GM21360 (cell line): ENCODE measurements around the gene DYSF.

Experiments used
- ATAC-seq: cut with Tn5 transposase; IDR thresholded peaks from one replicate; pipeline ENCODE4 v1.9.1; 2021; ENCODE audit warnings: mild to moderate bottlenecking, moderate library complexity; ENCODE audit not compliant: unreplicated experiment

DYSF gene

GRCh38 chr2:71564790-71565189, 111.4 kb downstream of the DYSF start:
- ATAC-seq = no peak

GRCh38 chr2:71566372-71566771, 113.0 kb downstream of the DYSF start:
- ATAC-seq = no peak

- no peak for ATAC-seq
Measured at GRCh38 chr2:71567625-71568024, 114.3 kb downstream of the DYSF start.

DNA sequence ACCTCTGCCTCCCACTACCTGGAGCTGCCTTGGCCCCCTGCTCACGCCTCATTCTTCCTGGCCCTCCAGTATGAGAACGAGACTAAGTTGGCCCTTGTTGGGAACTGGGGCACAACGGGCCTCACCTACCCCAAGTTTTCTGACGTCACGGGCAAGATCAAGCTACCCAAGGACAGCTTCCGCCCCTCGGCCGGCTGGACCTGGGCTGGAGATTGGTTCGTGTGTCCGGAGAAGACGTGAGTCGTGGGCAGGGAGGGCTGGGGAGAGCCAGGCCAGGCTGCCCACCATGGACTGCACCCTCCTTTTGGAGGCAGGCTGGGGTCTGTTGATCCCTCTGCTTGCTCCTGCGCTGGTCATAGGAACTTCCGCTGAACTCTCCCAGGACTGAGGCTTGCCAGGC, 114.7 kb downstream of the DYSF start:
- ATAC-seq = no peak

- ATAC-seq = no peak
Measured at GRCh38 chr2:71570511-71570910, 117.2 kb downstream of the DYSF start.

- no peak for ATAC-seq
Measured at GRCh38 chr2:71570951-71571460, 117.6 kb downstream of the DYSF start.

- no peak for ATAC-seq
Measured at GRCh38 chr2:71571945-71572344, 118.6 kb downstream of the DYSF start.

GRCh38 chr2:71575966-71576365, 122.6 kb downstream of the DYSF start:
- ATAC-seq = no peak

GRCh38 chr2:71576541-71576940, 123.2 kb downstream of the DYSF start:
- ATAC-seq = no peak

DNA sequence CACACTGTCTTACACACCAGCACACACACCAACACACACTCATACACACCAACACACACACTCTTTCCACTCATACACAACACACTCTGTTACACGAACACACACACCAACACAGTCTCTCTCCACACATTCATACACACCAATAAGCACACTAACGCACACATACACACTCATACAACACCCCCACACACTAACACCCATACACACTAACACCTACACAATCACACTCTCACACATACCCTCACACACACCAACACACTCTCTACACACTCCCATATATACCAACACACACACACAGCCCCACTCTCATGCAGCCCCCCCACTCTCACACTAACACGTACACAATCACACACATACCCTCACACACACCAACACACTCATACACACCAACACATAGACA, 123.8 kb downstream of the DYSF start:
- ATAC-seq = no peak

DNA sequence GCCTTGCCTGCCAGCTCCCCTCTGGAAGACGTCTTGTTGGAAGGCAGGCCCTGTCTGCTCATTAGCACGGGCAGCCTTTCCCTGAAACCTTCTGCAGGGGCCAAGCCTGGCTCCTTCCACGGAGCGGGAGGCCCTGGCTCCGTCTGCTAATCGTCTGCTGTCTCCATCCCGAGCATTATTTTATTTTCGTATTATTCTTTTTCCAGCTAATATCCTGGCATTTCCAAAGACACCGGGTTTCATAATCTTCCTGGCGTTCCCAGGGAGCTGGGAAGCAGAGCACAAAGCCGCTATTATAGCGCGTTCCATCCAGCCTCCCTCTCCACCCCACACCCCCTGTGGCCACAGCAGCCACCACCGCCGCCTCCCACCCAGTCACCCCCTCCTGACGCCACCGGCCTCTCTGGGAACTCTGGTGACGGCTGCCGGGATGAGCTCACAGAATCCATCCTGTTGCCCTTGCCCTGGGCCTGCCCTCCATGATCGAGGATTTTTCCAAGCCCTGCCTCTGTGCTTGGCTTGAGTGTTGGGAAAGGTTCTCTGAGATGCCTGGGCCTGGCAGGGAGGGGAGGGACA, 125.5 kb downstream of the DYSF start:
- no peak for ATAC-seq

DNA sequence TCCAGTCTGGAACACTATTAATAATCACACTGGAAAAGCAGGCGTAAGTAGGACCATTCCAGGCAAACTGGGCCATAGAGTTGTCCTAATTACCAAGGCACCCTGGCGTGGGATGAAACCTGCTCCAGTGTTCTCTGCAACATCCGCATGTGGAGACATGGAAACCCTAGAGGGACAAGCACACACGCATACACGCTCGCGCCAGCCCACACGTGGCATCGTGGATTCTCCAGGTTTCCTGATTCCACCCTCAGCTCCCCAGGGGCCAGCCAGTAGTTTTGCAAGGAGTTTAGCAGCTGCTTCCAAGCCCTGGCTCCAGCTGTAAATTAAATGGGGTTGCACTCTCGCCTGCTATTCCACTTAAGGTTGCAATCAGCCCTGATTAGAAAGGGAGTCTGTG, 127.7 kb downstream of the DYSF start:
- ATAC-seq = no peak

GRCh38 chr2:71583876-71584275, 130.5 kb downstream of the DYSF start:
- no peak for ATAC-seq

GRCh38 chr2:71586471-71586870, 133.1 kb downstream of the DYSF start:
- no peak for ATAC-seq

GRCh38 chr2:71587509-71588073, 134.2 kb downstream of the DYSF start:
- no peak for ATAC-seq

GRCh38 chr2:71588497-71589170, 135.3 kb downstream of the DYSF start:
- ATAC-seq = no peak

DNA sequence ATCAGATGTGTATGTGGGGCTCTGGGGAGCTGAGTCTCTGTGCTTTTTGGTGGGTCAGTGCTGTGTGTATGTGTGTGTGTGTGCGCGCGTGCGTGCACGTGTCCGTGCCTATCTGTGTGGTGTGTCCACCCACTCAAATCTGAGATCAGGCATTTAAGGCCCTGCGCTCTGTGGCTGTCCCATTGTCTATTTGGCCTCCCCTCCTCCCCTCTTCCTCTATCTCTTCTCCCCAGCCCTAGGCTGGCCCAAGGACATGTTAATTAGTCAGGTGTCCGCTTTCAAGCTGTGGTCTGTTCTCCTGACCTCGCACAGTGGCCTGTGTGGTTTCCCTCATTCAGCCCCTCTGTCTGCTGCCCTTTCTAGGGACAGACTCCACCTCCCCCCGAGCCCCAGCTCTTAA, 136.4 kb downstream of the DYSF start:
- no peak for ATAC-seq

DNA sequence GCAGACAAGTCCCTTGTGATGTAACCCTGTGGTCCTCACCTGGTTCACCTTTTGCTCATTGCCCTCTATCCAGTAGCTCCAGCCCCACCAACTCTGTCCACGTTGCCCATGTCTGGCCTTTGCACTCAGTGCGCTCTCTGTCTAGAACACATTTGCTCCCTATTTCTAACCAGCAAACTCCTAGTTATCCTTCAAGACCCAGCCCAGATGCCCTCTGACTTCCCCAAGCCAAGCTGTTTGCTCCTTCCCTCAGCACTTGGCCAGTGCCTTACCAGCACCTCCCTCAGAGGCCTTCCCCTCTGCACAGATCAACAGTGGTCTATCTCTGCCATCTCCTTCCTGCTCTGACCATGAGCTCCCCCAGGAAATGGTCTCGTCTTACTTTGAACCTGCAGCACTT, 137.7 kb downstream of the DYSF start:
- ATAC-seq = no peak

DNA sequence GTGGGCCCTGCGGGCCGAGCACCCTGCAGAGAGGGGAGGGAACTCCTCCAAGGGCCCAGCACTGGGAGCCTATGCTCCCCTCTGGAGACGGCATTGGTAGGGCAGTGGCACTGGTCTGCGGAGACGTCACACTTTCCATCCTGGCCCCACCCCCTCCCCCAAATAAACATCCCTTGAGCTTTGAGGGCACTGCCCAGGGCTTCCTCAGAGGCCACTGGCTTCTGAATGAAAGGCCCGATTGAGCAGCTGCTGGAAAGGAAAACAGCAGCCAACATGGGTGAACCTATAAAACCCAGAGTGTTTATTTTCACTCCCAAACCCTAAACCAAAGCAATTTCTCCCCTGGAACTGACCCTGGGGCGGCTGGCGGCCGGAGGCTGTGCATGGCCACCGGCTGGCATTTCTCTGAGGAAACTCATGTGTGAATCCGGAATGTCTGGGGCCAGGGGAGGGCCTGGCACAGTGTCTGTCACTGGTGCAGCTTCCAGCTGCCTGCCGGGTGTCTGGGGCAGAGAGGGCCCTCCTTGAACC, 138.9 kb downstream of the DYSF start:
- no peak for ATAC-seq

GRCh38 chr2:71595569-71595968, 142.2 kb downstream of the DYSF start:
- no peak for ATAC-seq

DNA sequence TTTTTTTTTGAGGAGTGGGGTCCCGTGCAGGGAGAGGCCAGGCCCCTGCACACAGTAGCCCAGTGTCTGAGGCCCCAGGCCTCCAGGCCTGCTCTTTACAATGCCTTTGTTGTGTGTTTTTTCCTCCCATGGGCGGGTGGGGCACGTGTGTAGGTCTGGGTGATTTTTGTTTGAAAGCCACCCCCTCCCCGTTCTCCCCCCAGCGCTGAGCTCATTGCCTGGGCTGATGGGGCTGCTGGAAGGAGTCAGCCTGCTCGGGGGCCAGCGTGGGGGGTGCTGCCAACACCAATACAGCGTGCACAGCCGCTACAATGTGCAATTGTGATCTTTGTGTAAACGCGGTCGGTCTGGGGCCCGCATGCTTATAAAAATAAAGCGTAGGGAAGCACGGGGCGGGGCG, 142.7 kb downstream of the DYSF start:
- ATAC-seq = no peak

DNA sequence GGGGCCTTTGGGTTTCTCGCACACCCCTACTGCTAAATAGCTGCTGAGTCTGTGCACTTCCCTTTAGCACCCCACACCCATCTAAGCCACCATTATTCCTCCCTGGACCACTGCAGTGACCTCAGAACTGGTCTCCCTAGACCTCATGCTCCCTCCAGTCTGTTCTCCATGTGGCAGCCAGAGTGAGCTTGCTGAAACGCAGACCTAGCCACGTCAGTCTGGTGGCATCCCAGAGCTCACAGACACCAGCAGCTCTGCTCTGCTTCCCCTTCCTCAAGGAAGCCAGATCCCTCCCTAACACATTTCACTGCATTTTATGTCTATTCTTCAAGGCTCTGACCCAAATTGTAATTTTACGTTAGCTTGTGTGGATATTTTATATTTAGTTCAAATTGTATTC, 144.4 kb downstream of the DYSF start:
- no peak for ATAC-seq
